Stomach (tissue), 4 donors: ENCODE results near the gene SMTNL2.

Experiments
- CTCF ChIP-seq, 7 experiments: fragments of 450-650 bp in 4 of 7; fragments of 200-600 bp in 3 of 7; sonication (generic) in 3 of 7; IDR thresholded peaks; one replicate each; pipeline ENCODE4 v1.5.1; 2016 to 2019; ENCODE audit warnings: antibody characterized with exemption in 7 of 7, control low read depth in 2 of 7, mild to moderate bottlenecking in 1 of 7
- EP300 ChIP-seq: sonication (generic); formaldehyde crosslinking; IDR thresholded peaks from one replicate; pipeline ENCODE4 v1.6.1; 2017; ENCODE audit warnings: antibody characterized with exemption
- POLR2A ChIP-seq, 4 donors: fragments of 450-650 bp; IDR thresholded peaks; one replicate each; pipeline ENCODE4 v1.6.1; 2016; ENCODE audit warnings: antibody characterized with exemption in 4 of 4, control low read depth in 2 of 4, mild to moderate bottlenecking in 1 of 4, moderate library complexity in 1 of 4
- POLR2AphosphoS5 ChIP-seq, 3 donors: sonication (generic); formaldehyde crosslinking; IDR thresholded peaks; one replicate each; pipeline ENCODE4 v1.6.1; 2016; ENCODE audit warnings: antibody characterized with exemption in 3 of 3

GRCh38 chr17:4555873-4556759, 28.2 kb upstream of the SMTNL2 start:
- TF ChIP-seq CTCF (IDR thresholded peaks at IDR 0.05) (no peak), POLR2AphosphoS5 (IDR thresholded peaks at IDR 0.05) (no peak), EP300 (no peak), POLR2A (IDR thresholded peaks at IDR 0.05) (no peak)
